Endothelial cell (in vitro differentiated cells): ENCODE measurements around the gene FUOM. TPM values are rescaled to one million over a fixed set of nuclear protein-coding genes. Genes with fewer than 3 reads are reported as not detected.

Experiments
- DNase-seq: peaks from one replicate; pipeline ENCODE4 v3.0.0; 2021; ENCODE audit warnings: low spot score
- H3K27ac Mint-ChIP-seq: one replicate; pipeline ENCODE4 v1.8.0; 2021; ENCODE audit warnings: mixed read lengths, inconsistent platforms; ENCODE audit not compliant: unreplicated experiment
- H3K27me3 Mint-ChIP-seq: one replicate; pipeline ENCODE4 v1.8.0; 2021; ENCODE audit warnings: mild to moderate bottlenecking, moderate library complexity, mixed read lengths, inconsistent platforms; ENCODE audit not compliant: unreplicated experiment
- H3K36me3 Mint-ChIP-seq: one replicate; pipeline ENCODE4 v1.8.0; 2021; ENCODE audit warnings: mild to moderate bottlenecking, low read depth, mixed read lengths, inconsistent platforms; ENCODE audit not compliant: unreplicated experiment
- H3K4me1 Mint-ChIP-seq: one replicate; pipeline ENCODE4 v1.8.0; 2021; ENCODE audit warnings: mild to moderate bottlenecking, mixed read lengths, inconsistent platforms; ENCODE audit not compliant: unreplicated experiment
- H3K4me3 Mint-ChIP-seq: one replicate; pipeline ENCODE4 v1.8.0; 2021; ENCODE audit warnings: mild to moderate bottlenecking, mixed read lengths, inconsistent platforms; ENCODE audit not compliant: unreplicated experiment
- H3K9me3 Mint-ChIP-seq: one replicate; pipeline ENCODE4 v1.8.0; 2021; ENCODE audit warnings: mixed read lengths, inconsistent platforms; ENCODE audit not compliant: unreplicated experiment
- total RNA-seq: library from RNA; stranded (reverse); fragmentation: NEBNext Ultra II Directional; extraction: Animal tissue kit (Norgen Biotek cat#: 25700); gene quantifications from one replicate; pipeline ENCODE4 v1.2.1, GENCODE V29; 2021; ENCODE audit not compliant: unreplicated experiment
- TF ChIP-seq, protein P1 (sequence below): fragments of 200-600 bp; sonication (generic); IDR thresholded peaks from one replicate; pipeline ENCODE4 v1.5.0; 2021; ENCODE audit warnings: antibody characterized with exemption; ENCODE audit not compliant: unreplicated experiment

Gene FUOM
- total RNA-seq, 1 donor from 2014 or later, result 8.9 TPM

DNA sequence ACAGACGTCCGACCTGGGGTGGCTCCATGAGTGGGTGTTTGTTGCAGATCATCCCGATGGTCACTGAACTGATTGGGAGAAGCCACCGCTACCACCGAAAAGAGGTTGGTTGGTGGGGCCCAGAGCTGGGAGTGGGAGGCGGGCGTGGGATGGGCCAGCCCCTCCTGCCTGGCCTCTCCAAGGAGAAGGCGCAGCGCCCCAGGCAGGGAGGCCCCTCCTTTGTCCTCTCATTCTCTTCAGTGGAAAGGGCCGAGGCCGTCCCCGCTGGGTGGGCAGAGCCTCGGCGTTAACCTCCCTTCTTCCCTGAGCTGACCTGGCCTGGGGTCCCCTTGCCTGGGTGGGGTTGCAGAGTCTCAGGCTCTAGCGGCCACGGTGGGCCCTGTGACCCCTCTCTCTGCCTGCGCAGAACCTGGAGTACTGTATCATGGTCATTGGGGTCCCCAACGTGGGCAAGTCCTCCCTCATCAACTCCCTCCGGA, 41.3 kb upstream of the FUOM start:
- peaks cover 8% of the 10 kb centered on the region for H3K27me3 Mint-ChIP-seq
- DNase-seq, result no peak
- H3K4me3 Mint-ChIP-seq, result no peak overlapping the region
- peaks cover 46% of the 10 kb centered on the region for H3K36me3 Mint-ChIP-seq
- H3K4me1 Mint-ChIP-seq, result peaks cover 18% of the 10 kb centered on the region
- H3K27ac Mint-ChIP-seq, result no peak overlapping the region
- H3K9me3 Mint-ChIP-seq, result no peaks in the 10 kb centered on the region
- TF ChIP-seq, protein P1, sequence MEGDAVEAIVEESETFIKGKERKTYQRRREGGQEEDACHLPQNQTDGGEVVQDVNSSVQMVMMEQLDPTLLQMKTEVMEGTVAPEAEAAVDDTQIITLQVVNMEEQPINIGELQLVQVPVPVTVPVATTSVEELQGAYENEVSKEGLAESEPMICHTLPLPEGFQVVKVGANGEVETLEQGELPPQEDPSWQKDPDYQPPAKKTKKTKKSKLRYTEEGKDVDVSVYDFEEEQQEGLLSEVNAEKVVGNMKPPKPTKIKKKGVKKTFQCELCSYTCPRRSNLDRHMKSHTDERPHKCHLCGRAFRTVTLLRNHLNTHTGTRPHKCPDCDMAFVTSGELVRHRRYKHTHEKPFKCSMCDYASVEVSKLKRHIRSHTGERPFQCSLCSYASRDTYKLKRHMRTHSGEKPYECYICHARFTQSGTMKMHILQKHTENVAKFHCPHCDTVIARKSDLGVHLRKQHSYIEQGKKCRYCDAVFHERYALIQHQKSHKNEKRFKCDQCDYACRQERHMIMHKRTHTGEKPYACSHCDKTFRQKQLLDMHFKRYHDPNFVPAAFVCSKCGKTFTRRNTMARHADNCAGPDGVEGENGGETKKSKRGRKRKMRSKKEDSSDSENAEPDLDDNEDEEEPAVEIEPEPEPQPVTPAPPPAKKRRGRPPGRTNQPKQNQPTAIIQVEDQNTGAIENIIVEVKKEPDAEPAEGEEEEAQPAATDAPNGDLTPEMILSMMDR, result no peak

DNA sequence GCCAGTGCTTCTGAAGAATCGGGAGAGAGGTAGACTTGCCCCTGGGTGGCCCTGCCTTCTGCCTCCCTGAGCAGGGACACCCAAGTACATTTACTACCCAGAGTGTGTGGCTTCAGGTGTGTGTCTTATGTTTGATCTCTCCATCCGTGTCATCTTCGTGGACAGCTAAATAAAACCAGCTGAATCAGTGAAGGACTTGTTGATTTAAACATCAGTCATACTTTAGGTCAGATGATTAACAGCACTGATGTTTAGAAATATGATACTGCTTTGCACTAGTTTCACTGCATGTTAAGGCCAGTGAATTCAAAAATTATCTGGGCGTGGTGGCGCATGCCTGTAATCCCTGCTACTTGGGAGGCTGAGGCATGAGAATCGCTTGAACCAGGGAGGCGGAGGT, 40.1 kb upstream of the FUOM start:
- no peak for DNase-seq
- peaks cover 40% of the 10 kb centered on the region for H3K36me3 Mint-ChIP-seq
- TF ChIP-seq, protein P1, result no peak
- H3K27me3 Mint-ChIP-seq, result peaks cover 12% of the 10 kb centered on the region
- H3K27ac Mint-ChIP-seq, result no peak overlapping the region
- no peaks in the 10 kb centered on the region for H3K9me3 Mint-ChIP-seq
- H3K4me3 Mint-ChIP-seq, result peak overlapping the region; percentile 51
- H3K4me1 Mint-ChIP-seq, result peaks cover 15% of the 10 kb centered on the region

DNA sequence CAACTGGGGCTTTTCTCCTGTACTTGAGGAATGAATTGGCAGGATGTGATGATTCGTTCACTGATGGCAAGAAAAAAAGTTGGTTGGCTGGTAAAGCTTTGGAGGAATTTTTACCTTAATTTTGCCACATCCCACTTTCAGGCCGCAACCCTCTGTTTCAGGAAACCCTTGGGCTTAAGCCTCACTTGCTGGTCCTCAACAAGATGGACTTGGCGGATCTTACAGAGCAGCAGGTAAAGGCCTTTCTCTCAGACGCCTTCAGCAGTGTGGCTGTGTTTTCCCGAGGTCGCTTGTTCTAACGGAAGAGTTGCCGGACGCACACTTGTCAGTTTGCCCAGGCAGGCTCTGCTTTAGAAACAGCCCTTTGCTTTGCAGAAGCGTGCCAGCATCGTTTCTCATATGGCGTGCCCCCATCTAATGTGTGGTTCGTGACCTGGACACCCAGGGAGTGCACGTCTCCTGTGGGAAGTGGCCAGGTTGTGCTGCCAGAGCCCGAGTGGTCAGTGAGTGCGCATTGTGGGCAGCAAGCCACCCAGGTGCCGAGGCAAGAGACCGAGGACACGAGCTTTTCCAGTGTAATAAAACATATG, 38.3 kb upstream of the FUOM start:
- DNase-seq, result no peak
- H3K36me3 Mint-ChIP-seq, result peaks cover 33% of the 10 kb centered on the region
- peaks cover 12% of the 10 kb centered on the region for H3K27me3 Mint-ChIP-seq
- no peaks in the 10 kb centered on the region for H3K9me3 Mint-ChIP-seq
- peaks cover 14% of the 10 kb centered on the region for H3K4me1 Mint-ChIP-seq
- H3K4me3 Mint-ChIP-seq, result peak overlapping the region; percentile 80
- TF ChIP-seq, protein P1, result no peak
- no peak overlapping the region for H3K27ac Mint-ChIP-seq

DNA sequence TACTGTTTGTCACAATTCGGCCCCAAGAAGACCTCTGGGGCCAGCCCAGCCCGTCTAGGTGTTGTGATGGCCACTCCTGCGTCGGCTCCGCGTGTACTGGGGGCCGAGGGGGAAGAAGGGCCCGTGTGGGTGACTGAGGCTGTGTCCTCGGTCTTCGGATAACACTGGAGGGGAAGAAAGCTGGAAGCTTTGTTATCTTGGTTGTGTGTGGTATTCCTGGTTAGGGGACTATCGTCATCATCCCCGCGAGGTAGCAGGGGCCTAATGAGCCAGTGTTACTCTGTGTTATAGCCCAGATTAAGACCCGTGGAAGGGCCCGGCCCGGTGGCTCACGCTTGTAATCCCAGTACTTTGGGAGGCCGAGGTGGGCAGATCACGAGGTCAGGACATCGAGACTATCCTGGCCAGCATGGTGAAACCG, 37.0 kb upstream of the FUOM start:
- Mint-ChIP-seq H3K9me3 (no peaks in the 10 kb centered on the region), H3K4me3 (peak overlapping the region; percentile 96), H3K27me3 (peaks cover 12% of the 10 kb centered on the region), H3K4me1 (peaks cover 22% of the 10 kb centered on the region), H3K36me3 (peaks cover 26% of the 10 kb centered on the region), H3K27ac (peak overlapping the region; percentile 92)
- no peak for DNase-seq
- TF ChIP-seq, protein P1, result no peak

DNA sequence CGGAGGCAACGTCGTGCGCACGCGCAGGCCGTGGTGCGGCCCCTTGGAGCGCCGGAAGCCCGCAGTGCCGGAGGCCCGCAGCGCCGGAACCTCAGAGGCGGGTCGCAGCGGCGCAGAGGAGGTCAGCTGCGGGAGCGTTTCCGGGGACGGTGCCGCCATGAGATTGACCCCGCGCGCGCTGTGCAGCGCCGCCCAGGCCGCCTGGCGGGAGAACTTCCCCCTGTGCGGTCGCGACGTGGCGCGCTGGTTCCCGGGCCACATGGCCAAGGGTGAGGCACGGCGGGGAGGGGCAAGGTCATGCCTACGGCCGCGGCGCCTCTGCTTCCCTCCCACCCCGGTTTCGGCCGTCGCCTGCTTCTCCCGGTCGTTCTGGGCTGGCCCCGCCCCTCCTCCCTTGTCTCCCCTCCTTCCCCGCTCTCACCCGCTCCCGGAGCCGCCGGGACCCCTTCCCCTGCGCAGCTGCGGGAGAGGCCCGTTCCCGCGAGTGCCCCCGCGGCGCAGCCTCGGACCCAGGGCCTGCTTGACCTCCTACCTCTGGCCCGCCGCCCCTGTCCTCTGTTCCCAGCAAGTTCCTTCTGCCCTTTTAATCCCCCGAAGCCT, 36.3 kb upstream of the FUOM start, which contains the start of gene MTG1:
TSS of gene MTG1 (plus strand) at position 94 of the 600 bp plus-strand sequence. CDS start at position 158, 64 bp downstream.
- H3K27ac Mint-ChIP-seq, result peak within 1 kb of the TSS; percentile 92
- peaks cover 22% of the 10 kb centered on the region for H3K36me3 Mint-ChIP-seq
- H3K9me3 Mint-ChIP-seq, result no peaks in the 10 kb centered on the region
- DNase-seq, result peak; percentile 61
- H3K27me3 Mint-ChIP-seq, result peaks cover 12% of the 10 kb centered on the region
- TF ChIP-seq, protein P1, result no peak
- peak within 1 kb of the TSS; percentile 96 for H3K4me3 Mint-ChIP-seq
- peaks cover 22% of the 10 kb centered on the region for H3K4me1 Mint-ChIP-seq
